Measurements from ENCODE around the gene DRAM1.
"Not testable (repeated sequence)": the region's sequence is repeated elsewhere in the genome, so short reads cannot be mapped to it uniquely, and the experiment has no call there.

Gene DRAM1

GRCh38 chr12:101859664-101860607, 17.4 kb upstream of the DRAM1 start:
- DNase-seq (ENCODE audit: low spot score) = no peak

- DNase-seq (ENCODE audit: low spot score) = not testable (repeated sequence)
These were observed 15.7 kb upstream of the DRAM1 start for GRCh38 chr12:101861688-101862087.

- DNase-seq (ENCODE audit: low spot score) = no peak
These were observed 15.1 kb upstream of the DRAM1 start for GRCh38 chr12:101862245-101862644.

GRCh38 chr12:101863981-101864380, 13.4 kb upstream of the DRAM1 start:
- no peak for DNase-seq (ENCODE audit: low spot score)

- no peak for DNase-seq (ENCODE audit: low spot score)
These were observed 10.6 kb upstream of the DRAM1 start for GRCh38 chr12:101866615-101867373.

GRCh38 chr12:101867619-101868018, 9.8 kb upstream of the DRAM1 start:
- DNase-seq (ENCODE audit: low spot score) = not testable (repeated sequence)

- no peak for DNase-seq (ENCODE audit: low spot score)
These were observed 6.5 kb upstream of the DRAM1 start for GRCh38 chr12:101870925-101871324.

GRCh38 chr12:101875162-101875561, 2.2 kb upstream of the DRAM1 start:
- DNase-seq (ENCODE audit: low spot score) = no peak

- DNase-seq (ENCODE audit: low spot score) = no peak
These were observed 989 bp upstream of the DRAM1 start for GRCh38 chr12:101876322-101876860.

GRCh38 chr12:101877806-101878242, 444 bp downstream of the DRAM1 start:
- peak; percentile 12 for DNase-seq (ENCODE audit: low spot score)

GRCh38 chr12:101878243-101878821, 952 bp downstream of the DRAM1 start:
- no peak for DNase-seq (ENCODE audit: low spot score)

GRCh38 chr12:101880769-101881168, 3.4 kb downstream of the DRAM1 start:
- no peak for DNase-seq (ENCODE audit: low spot score)

- no peak for DNase-seq (ENCODE audit: low spot score)
These were observed 3.8 kb downstream of the DRAM1 start for GRCh38 chr12:101881228-101881627.

- DNase-seq (ENCODE audit: low spot score) = no peak
These were observed 6.8 kb downstream of the DRAM1 start for GRCh38 chr12:101884174-101884573.

GRCh38 chr12:101884781-101885340, 7.5 kb downstream of the DRAM1 start:
- DNase-seq (ENCODE audit: low spot score) = not testable (repeated sequence)

GRCh38 chr12:101885912-101886561, 8.7 kb downstream of the DRAM1 start:
- no peak for DNase-seq (ENCODE audit: low spot score)

GRCh38 chr12:101889211-101889752, 11.9 kb downstream of the DRAM1 start:
- no peak for DNase-seq (ENCODE audit: low spot score)

GRCh38 chr12:101891462-101891971, 14.1 kb downstream of the DRAM1 start:
- DNase-seq (ENCODE audit: low spot score) = no peak

- DNase-seq (ENCODE audit: low spot score) = no peak
These were observed 15.4 kb downstream of the DRAM1 start for GRCh38 chr12:101892794-101893193.

- no peak for DNase-seq (ENCODE audit: low spot score)
These were observed 24.4 kb downstream of the DRAM1 start for GRCh38 chr12:101901777-101902176.

- DNase-seq (ENCODE audit: low spot score) = no peak
These were observed 25.3 kb downstream of the DRAM1 start for GRCh38 chr12:101902641-101903040.

Measured in CD4-positive, alpha-beta T cell treated with Interleukin-2 at 100 ng/mL for 4 hours (primary cell).